HEK293T (cell line): ENCODE data around the gene CTNNA3.

Experiments used
- ARNT ChIP-seq: fragments of 450-650 bp; IDR thresholded peaks from 2 replicates; pipeline ENCODE4 v1.6.1; 2017; ENCODE audit warnings: mild to moderate bottlenecking
- FOXA1 ChIP-seq: fragments of 450-650 bp; IDR thresholded peaks from 2 replicates; pipeline ENCODE4 v1.6.1; 2016; ENCODE audit warnings: mild to moderate bottlenecking
- FOXM1 ChIP-seq: fragments of 450-650 bp; IDR thresholded peaks from 2 replicates; pipeline ENCODE4 v1.6.1; 2017; ENCODE audit warnings: mild to moderate bottlenecking, borderline replicate concordance
- TF ChIP-seq, protein P1 (sequence below): fragments of 450-650 bp; IDR thresholded peaks from 2 replicates; pipeline ENCODE4 v1.6.1; 2016

DNA sequence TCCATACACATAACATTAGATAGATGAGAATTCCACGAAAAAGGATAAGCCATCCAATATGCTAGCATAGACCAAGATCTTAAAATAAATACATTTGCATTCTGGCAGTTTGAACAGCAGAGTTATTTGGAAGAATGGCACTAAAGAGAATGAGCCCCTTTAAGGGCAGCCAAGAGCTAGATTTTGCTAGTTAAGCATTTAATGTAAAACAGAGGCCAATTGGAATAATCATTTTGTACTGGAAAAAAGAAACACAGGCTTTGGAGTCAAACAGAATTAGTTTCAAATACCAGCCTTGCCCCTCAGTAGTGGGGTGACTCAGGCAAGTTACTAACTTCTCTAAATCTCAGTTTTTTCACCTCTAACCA, 714.0 kb downstream of the CTNNA3 start:
- TF ChIP-seq, protein P1, sequence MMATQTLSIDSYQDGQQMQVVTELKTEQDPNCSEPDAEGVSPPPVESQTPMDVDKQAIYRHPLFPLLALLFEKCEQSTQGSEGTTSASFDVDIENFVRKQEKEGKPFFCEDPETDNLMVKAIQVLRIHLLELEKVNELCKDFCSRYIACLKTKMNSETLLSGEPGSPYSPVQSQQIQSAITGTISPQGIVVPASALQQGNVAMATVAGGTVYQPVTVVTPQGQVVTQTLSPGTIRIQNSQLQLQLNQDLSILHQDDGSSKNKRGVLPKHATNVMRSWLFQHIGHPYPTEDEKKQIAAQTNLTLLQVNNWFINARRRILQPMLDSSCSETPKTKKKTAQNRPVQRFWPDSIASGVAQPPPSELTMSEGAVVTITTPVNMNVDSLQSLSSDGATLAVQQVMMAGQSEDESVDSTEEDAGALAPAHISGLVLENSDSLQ, result no peak
- TF ChIP-seq FOXM1, result no peak
- TF ChIP-seq FOXA1, result no peak
- no peak for TF ChIP-seq ARNT
